ENCODE results near the gene NEURL1. TPM values are rescaled to one million over a fixed set of nuclear protein-coding genes. Genes with fewer than 3 reads are reported as not detected.

Gene NEURL1
- total RNA-seq, 1 experiment from 2014 or later, result 7.9 TPM

- peak; percentile 10 for DNase-seq
- Histone ChIP-seq H3K4me3 (ENCODE audit: insufficient read depth, low read depth, low read length) (no peak overlapping the region), H3K36me3 (replicated peaks; ENCODE audit: control insufficient read depth, insufficient read depth, low read length) (no peaks in the 10 kb centered on the region), H3K27me3 (ENCODE audit: control insufficient read depth, insufficient read depth, low read length) (no peaks in the 10 kb centered on the region)
Observed at GRCh38 chr10:103548581-103549348, 55.3 kb downstream of the NEURL1 start.

- no peak overlapping the region for H3K4me3 ChIP-seq (ENCODE audit: insufficient read depth, low read depth, low read length)
Observed at GRCh38 chr10:103549349-103549685, 55.8 kb downstream of the NEURL1 start.

GRCh38 chr10:103550229-103550628 is 56.7 kb downstream of the NEURL1 start:
- peak; percentile 15 for DNase-seq
- H3K36me3 ChIP-seq (replicated peaks; ENCODE audit: control insufficient read depth, insufficient read depth, low read length), result no peaks in the 10 kb centered on the region
- H3K27me3 ChIP-seq (ENCODE audit: control insufficient read depth, insufficient read depth, low read length), result peaks cover 3% of the 10 kb centered on the region
- no peak overlapping the region for H3K4me3 ChIP-seq (ENCODE audit: insufficient read depth, low read depth, low read length)

More at GRCh38 chr10:103549349-103549685, 55.8 kb downstream of the NEURL1 start:
- peak; percentile 28 for DNase-seq
- Histone ChIP-seq H3K36me3 (replicated peaks; ENCODE audit: control insufficient read depth, insufficient read depth, low read length) (no peaks in the 10 kb centered on the region), H3K27me3 (ENCODE audit: control insufficient read depth, insufficient read depth, low read length) (no peaks in the 10 kb centered on the region; the same call in 1 of the 2 replicates)

GRCh38 chr10:103551619-103552602 is 58.4 kb downstream of the NEURL1 start:
- H3K4me3 ChIP-seq (ENCODE audit: insufficient read depth, low read depth, low read length), result no peak overlapping the region
- DNase-seq, result peak; percentile 41
- H3K36me3 ChIP-seq (replicated peaks; ENCODE audit: control insufficient read depth, insufficient read depth, low read length), result no peaks in the 10 kb centered on the region
- H3K27me3 ChIP-seq (ENCODE audit: control insufficient read depth, insufficient read depth, low read length), result peaks cover 10% of the 10 kb centered on the region

- peaks cover 10% of the 10 kb centered on the region for H3K27me3 ChIP-seq (ENCODE audit: control insufficient read depth, insufficient read depth, low read length)
Observed at GRCh38 chr10:103552856-103553742, 59.6 kb downstream of the NEURL1 start.

GRCh38 chr10:103553743-103554487 is 60.4 kb downstream of the NEURL1 start:
- H3K27me3 ChIP-seq (ENCODE audit: control insufficient read depth, insufficient read depth, low read length), result peaks cover 10% of the 10 kb centered on the region

More at GRCh38 chr10:103552856-103553742, 59.6 kb downstream of the NEURL1 start:
- no peaks in the 10 kb centered on the region for H3K36me3 ChIP-seq (replicated peaks; ENCODE audit: control insufficient read depth, insufficient read depth, low read length)
- DNase-seq, result no peak
- no peak overlapping the region for H3K4me3 ChIP-seq (ENCODE audit: insufficient read depth, low read depth, low read length)

DNA sequence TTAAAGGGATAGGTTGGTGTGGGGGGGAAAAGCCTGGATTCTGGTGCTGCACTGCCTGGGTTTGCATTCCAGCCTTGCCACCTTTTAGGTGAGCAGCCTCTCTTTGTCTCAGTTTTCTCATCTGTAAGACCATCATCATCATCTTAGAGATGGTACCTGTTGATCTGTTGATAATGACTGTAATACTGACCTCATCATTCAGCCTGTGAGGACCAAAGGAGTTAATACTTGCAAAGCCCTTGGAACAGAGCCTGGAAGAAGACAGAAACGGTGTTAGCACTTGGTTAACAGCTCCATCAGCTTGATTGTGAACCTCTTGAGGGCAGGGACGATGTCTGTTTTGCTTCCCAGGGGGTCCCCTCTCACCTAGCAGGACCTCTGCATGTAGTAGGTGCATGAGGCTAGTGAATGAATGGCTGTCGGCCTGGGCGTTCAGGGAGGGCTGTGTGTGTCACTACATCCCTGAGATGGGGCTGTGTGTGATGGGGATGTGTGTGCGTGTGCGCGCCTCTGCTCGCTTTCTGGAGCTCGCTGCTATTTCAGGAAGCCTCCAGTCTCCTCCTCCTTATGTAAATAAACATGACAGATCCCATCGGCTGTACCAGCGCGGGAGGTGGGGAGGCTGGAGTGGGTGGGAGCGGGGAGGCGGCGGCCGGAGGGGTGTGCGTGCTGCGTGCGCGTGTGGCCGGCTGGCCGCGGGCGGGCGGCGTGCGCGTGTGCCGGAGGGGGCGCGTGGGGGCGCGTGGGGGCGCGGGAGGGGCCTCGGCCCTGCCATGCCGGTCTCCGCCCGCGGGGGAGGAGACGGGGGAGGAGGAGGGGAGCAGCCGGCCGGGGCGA is 61.2 kb downstream of the NEURL1 start:
- H3K36me3 ChIP-seq (replicated peaks; ENCODE audit: control insufficient read depth, insufficient read depth, low read length), result no peaks in the 10 kb centered on the region
- H3K4me3 ChIP-seq (ENCODE audit: insufficient read depth, low read depth, low read length), result peak overlapping the region; percentile 47
- DNase-seq, result peak; percentile 92
- peaks cover 10% of the 10 kb centered on the region for H3K27me3 ChIP-seq (ENCODE audit: control insufficient read depth, insufficient read depth, low read length)

More at GRCh38 chr10:103553743-103554487, 60.4 kb downstream of the NEURL1 start:
- no peak for DNase-seq
- H3K36me3 ChIP-seq (replicated peaks; ENCODE audit: control insufficient read depth, insufficient read depth, low read length), result no peaks in the 10 kb centered on the region
- H3K4me3 ChIP-seq (ENCODE audit: insufficient read depth, low read depth, low read length), result no peak overlapping the region

DNA sequence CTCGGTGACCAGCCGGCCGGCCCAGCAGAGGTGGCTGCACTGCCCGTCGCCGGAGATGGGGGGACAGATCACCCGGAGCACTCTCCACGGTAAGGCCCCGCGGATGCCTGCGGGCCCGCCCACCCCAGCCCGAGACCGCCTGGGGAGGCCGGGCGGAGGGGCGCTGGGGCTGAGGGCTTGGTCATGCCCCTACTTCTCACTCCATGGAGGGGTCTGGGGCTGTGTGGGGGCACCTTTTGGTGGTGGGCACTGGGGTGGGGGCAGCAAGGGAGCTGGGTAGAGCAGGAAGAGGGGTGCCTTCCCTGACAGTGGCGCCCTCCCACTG is 61.8 kb downstream of the NEURL1 start:
- Histone ChIP-seq H3K4me3 (ENCODE audit: insufficient read depth, low read depth, low read length) (peak overlapping the region; percentile 47), H3K36me3 (replicated peaks; ENCODE audit: control insufficient read depth, insufficient read depth, low read length) (no peaks in the 10 kb centered on the region), H3K27me3 (ENCODE audit: control insufficient read depth, insufficient read depth, low read length) (peaks cover 10% of the 10 kb centered on the region)
- DNase-seq, result no peak

GRCh38 chr10:103555712-103556111 is 62.2 kb downstream of the NEURL1 start:
- no peaks in the 10 kb centered on the region for H3K36me3 ChIP-seq (replicated peaks; ENCODE audit: control insufficient read depth, insufficient read depth, low read length)
- no peak for DNase-seq
- H3K4me3 ChIP-seq (ENCODE audit: insufficient read depth, low read depth, low read length), result peak overlapping the region; percentile 47
- H3K27me3 ChIP-seq (ENCODE audit: control insufficient read depth, insufficient read depth, low read length), result peaks cover 10% of the 10 kb centered on the region

DNA sequence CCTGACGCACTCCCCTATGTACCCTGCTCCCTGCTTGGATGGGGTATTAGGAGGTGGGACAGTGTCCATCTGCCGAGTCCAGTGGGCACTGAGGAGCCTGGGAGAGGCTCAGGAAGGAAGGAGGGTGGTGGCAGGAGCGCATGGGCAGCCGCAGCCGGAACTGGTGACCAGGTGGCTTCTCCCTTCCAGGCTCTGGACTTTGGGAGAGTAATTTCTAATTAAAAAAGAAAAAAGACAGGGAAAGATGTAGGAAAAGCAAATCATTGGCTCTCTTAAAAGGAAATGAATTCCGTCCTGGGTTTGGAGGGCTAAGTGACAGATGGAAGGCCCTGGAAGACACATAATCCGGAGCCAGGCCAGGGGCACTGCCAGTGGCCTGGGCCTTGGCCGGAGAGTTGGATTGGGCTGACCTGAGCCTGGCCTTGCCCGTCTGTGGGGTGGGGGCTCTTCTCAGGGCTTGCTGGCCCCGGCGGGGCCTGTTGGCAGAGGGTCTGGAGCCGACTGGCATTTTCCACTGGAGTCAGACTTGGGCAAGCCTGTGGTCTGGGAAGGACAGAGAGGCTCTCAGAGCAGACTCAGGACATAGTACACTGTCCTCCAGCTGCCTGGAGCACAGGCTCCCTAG is 63.0 kb downstream of the NEURL1 start:
- Histone ChIP-seq H3K36me3 (replicated peaks; ENCODE audit: control insufficient read depth, insufficient read depth, low read length) (no peaks in the 10 kb centered on the region), H3K27me3 (ENCODE audit: control insufficient read depth, insufficient read depth, low read length) (peaks cover 10% of the 10 kb centered on the region), H3K4me3 (ENCODE audit: insufficient read depth, low read depth, low read length) (no peak overlapping the region)
- DNase-seq, result no peak

DNA sequence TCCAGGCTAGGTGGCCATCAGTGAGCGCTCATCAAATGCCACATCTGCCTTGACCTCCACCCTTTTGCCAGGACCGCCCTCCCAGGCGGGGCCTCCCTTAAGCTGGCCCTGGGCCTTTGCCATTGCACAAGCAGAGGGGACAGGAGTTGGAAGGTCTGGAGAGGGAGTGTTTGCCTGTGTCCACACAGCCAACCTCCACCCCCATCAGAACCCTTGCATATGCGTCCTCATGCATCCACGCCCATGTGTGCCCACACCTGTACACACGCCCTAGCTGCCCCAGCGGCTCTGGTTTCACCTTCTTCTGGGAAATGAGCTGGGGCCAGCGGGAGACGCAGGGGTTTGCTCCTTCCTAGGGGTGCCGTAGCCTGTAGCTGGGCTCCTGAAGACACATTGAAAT is 64.0 kb downstream of the NEURL1 start:
- no peak for DNase-seq
- Histone ChIP-seq H3K36me3 (replicated peaks; ENCODE audit: control insufficient read depth, insufficient read depth, low read length) (no peaks in the 10 kb centered on the region), H3K4me3 (ENCODE audit: insufficient read depth, low read depth, low read length) (no peak overlapping the region), H3K27me3 (ENCODE audit: control insufficient read depth, insufficient read depth, low read length) (peaks cover 10% of the 10 kb centered on the region)

DNA sequence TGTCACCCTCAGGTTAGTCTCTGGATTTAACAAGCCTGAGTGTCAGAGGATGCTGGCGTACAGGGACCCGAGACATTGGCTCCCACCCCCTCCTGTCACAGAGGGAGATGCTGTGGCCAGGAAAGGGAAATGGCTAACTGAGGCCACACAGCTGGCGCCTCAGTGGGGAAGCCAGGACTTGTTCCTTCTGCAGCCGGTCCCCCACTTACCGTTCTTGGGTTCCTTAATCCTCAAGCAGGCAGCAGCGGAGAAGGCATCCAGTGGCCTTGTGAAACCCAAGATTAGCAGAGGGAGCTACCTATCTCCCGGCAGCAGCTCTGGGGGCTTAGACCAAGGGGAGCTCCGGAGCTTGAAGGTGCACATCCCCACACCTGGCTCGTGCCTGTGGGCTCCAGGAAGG is 65.4 kb downstream of the NEURL1 start:
- Histone ChIP-seq H3K4me3 (ENCODE audit: insufficient read depth, low read depth, low read length) (no peak overlapping the region), H3K27me3 (ENCODE audit: control insufficient read depth, insufficient read depth, low read length) (peaks cover 10% of the 10 kb centered on the region), H3K36me3 (replicated peaks; ENCODE audit: control insufficient read depth, insufficient read depth, low read length) (no peaks in the 10 kb centered on the region)
- no peak for DNase-seq

- Histone ChIP-seq H3K4me3 (ENCODE audit: insufficient read depth, low read depth, low read length) (no peak overlapping the region), H3K27me3 (ENCODE audit: control insufficient read depth, insufficient read depth, low read length) (peaks cover 8% of the 10 kb centered on the region), H3K36me3 (replicated peaks; ENCODE audit: control insufficient read depth, insufficient read depth, low read length) (no peaks in the 10 kb centered on the region)
- DNase-seq, result no peak
Observed at GRCh38 chr10:103559776-103560175, 66.3 kb downstream of the NEURL1 start.

All from H7 (cell line).